ENCODE data around the gene SPOUT1.
"Not testable (repeated sequence)": the region's sequence is repeated elsewhere in the genome, so short reads cannot be mapped to it uniquely, and the experiment has no call there.

Gene SPOUT1

GRCh38 chr9:128809831-128810230 lies 19.8 kb downstream of the SPOUT1 start:
- DNase-seq = no peak

GRCh38 chr9:128809036-128809599 lies 20.5 kb downstream of the SPOUT1 start:
- DNase-seq = no peak

- DNase-seq = no peak
Observed at GRCh38 chr9:128808543-128808942, 21.1 kb downstream of the SPOUT1 start.

GRCh38 chr9:128807827-128808226 lies 21.8 kb downstream of the SPOUT1 start:
- DNase-seq = no peak

- DNase-seq = no peak
Observed at GRCh38 chr9:128805661-128806060, 23.9 kb downstream of the SPOUT1 start.

- no peak for DNase-seq
Observed at GRCh38 chr9:128802482-128802881, 27.1 kb downstream of the SPOUT1 start.

- DNase-seq = no peak
Observed at GRCh38 chr9:128800061-128800460, 29.5 kb downstream of the SPOUT1 start.

- DNase-seq = no peak
Observed at GRCh38 chr9:128798896-128799295, 30.7 kb downstream of the SPOUT1 start.

GRCh38 chr9:128794961-128795360 lies 34.6 kb downstream of the SPOUT1 start:
- DNase-seq = not testable (repeated sequence)

- no peak for DNase-seq
Observed at GRCh38 chr9:128792978-128793686, 36.5 kb downstream of the SPOUT1 start.

GRCh38 chr9:128792134-128792533 lies 37.5 kb downstream of the SPOUT1 start:
- no peak for DNase-seq

GRCh38 chr9:128790536-128790935 lies 39.1 kb downstream of the SPOUT1 start:
- no peak for DNase-seq

- no peak for DNase-seq
Observed at GRCh38 chr9:128788445-128788844, 41.1 kb downstream of the SPOUT1 start.

GRCh38 chr9:128787659-128788058 lies 41.9 kb downstream of the SPOUT1 start:
- DNase-seq = no peak

GRCh38 chr9:128786681-128787601 lies 42.7 kb downstream of the SPOUT1 start, which contains the start of gene TBC1D13:
Gene TBC1D13, plus strand, starts transcription at chr9:128787253. Its CDS starts 101 bp downstream, at chr9:128787354.
- peak; percentile 20 to 79 for DNase-seq

- no peak for DNase-seq
Observed at GRCh38 chr9:128785427-128785826, 44.2 kb downstream of the SPOUT1 start.

- no peak for DNase-seq
Observed at GRCh38 chr9:128782669-128783068, 46.9 kb downstream of the SPOUT1 start.

GRCh38 chr9:128781187-128782070 lies 48.2 kb downstream of the SPOUT1 start:
- DNase-seq = no peak

GRCh38 chr9:128780093-128780492 lies 49.5 kb downstream of the SPOUT1 start:
- not testable (repeated sequence) for DNase-seq

- no peak for DNase-seq
Observed at GRCh38 chr9:128774804-128775203, 54.8 kb downstream of the SPOUT1 start.

GRCh38 chr9:128773049-128773448 lies 56.5 kb downstream of the SPOUT1 start:
- DNase-seq = no peak

GRCh38 chr9:128771745-128772519 lies 57.7 kb downstream of the SPOUT1 start, which contains the start of gene ZER1:
Gene ZER1, minus strand, starts transcription at chr9:128771927. Its CDS starts 16,362 bp downstream, at chr9:128755565.
- peak; percentile 38 to 81 for DNase-seq

All from NCI-H446 (cell line).